H54 (cell line): Measurements from ENCODE around the gene MAL.

ENCODE experiments used
- DNase-seq: peaks from one replicate; pipeline ENCODE4 v3.0.0; 2011; ENCODE audit warnings: low spot score, mixed read lengths; ENCODE audit not compliant: insufficient read length
- FAIRE-seq: peaks from 3 replicates; lab custom pipeline; 2011; peaks lifted over from hg19 to GRCh38; lab: Jason Lieb, UNC
- POLR2A ChIP-seq: IDR thresholded peaks from 2 replicates; pipeline ENCODE4 v1.6.1; 2011; ENCODE audit warnings: low read depth, mild to moderate bottlenecking, low read length

MAL gene

GRCh38 chr2:95039363-95039762 lies 13.9 kb downstream of the MAL start:
- TF ChIP-seq POLR2A: no peak
- no peak for DNase-seq
- no peak for FAIRE-seq

GRCh38 chr2:95039978-95040377 lies 14.5 kb downstream of the MAL start:
- DNase-seq: no peak
- no peak for TF ChIP-seq POLR2A
- no peak for FAIRE-seq

GRCh38 chr2:95040426-95040825 lies 14.9 kb downstream of the MAL start:
- no peak for FAIRE-seq
- TF ChIP-seq POLR2A: no peak
- DNase-seq: no peak

- FAIRE-seq: no peak
- TF ChIP-seq POLR2A: no peak
Measured at GRCh38 chr2:95041060-95041823, 15.7 kb downstream of the MAL start.

GRCh38 chr2:95041824-95042442 lies 16.4 kb downstream of the MAL start:
- no peak for FAIRE-seq
- DNase-seq: no peak

More at GRCh38 chr2:95041060-95041823, 15.7 kb downstream of the MAL start:
- DNase-seq: no peak

GRCh38 chr2:95042472-95043271 lies 17.2 kb downstream of the MAL start:
- DNase-seq (no peak), FAIRE-seq (no peak)
- TF ChIP-seq POLR2A: no peak

More at GRCh38 chr2:95041824-95042442, 16.4 kb downstream of the MAL start:
- TF ChIP-seq POLR2A: no peak

GRCh38 chr2:95043300-95044093 lies 18.0 kb downstream of the MAL start:
- peak; percentile 79 for DNase-seq
- no peak for FAIRE-seq
- TF ChIP-seq POLR2A: no peak

GRCh38 chr2:95044601-95045000 lies 19.1 kb downstream of the MAL start:
- no peak for TF ChIP-seq POLR2A
- no peak for FAIRE-seq

GRCh38 chr2:95046371-95047112 lies 21.0 kb downstream of the MAL start:
- no peak for TF ChIP-seq POLR2A
- FAIRE-seq (no peak), DNase-seq (no peak)

More at GRCh38 chr2:95044601-95045000, 19.1 kb downstream of the MAL start:
- DNase-seq: no peak

GRCh38 chr2:95047629-95048510 lies 22.4 kb downstream of the MAL start:
- TF ChIP-seq POLR2A: no peak
- no peak for FAIRE-seq
- no peak for DNase-seq

GRCh38 chr2:95048825-95049682 lies 23.5 kb downstream of the MAL start:
- no peak for TF ChIP-seq POLR2A
- no peak for DNase-seq
- FAIRE-seq: no peak

- no peak for DNase-seq
- no peak for TF ChIP-seq POLR2A
- FAIRE-seq: no peak
Measured at GRCh38 chr2:95049683-95049955, 24.1 kb downstream of the MAL start.
